Measurements from ENCODE around the gene STX16.

DNA sequence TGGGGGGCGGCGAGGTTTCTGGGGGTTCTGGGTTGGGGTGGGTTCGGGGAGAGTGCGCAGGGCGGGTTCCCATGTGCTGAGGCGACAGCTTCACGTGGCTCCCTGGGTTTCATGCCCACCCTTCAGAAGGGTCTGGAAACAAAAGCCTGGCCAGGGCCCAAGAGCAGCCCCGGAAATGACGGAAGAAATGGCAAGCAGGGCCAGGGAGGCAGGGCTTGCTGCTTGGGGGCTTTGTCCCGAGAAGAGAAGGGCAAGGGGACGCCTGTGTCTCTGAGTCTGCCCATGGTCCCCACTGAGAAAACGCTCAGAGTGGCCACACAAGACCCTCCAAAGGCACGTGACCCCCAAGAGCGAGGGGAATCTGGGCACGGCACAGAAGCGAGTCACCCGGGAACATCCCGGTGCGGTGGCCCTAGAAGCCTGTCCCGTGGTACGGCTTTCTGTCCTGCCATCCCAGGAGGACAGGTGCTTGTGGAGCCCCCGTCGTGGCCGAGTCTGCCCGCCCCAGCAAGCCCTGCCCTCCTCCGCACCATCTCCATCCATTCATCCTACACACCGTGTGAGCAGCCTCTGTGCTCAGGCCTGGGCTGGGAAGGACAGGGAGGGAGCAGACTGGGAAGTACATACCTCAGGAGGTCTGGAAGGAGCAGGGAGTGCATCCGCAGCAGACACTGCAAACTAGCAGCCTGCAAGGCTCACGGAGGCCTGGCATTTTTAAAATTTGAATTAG, 50.5 kb downstream of the STX16 start:
- TF ChIP-seq, protein P1, sequence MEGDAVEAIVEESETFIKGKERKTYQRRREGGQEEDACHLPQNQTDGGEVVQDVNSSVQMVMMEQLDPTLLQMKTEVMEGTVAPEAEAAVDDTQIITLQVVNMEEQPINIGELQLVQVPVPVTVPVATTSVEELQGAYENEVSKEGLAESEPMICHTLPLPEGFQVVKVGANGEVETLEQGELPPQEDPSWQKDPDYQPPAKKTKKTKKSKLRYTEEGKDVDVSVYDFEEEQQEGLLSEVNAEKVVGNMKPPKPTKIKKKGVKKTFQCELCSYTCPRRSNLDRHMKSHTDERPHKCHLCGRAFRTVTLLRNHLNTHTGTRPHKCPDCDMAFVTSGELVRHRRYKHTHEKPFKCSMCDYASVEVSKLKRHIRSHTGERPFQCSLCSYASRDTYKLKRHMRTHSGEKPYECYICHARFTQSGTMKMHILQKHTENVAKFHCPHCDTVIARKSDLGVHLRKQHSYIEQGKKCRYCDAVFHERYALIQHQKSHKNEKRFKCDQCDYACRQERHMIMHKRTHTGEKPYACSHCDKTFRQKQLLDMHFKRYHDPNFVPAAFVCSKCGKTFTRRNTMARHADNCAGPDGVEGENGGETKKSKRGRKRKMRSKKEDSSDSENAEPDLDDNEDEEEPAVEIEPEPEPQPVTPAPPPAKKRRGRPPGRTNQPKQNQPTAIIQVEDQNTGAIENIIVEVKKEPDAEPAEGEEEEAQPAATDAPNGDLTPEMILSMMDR (IDR thresholded peaks at IDR 0.05) = no peak
- TF ChIP-seq EP300 (IDR thresholded peaks at IDR 0.05) = no peak

Data from tibial nerve (tissue), 4 donors.